MM.1S (cell line): ENCODE measurements around the gene DKC1.
"Not testable (repeated sequence)": the region's sequence is repeated elsewhere in the genome, so short reads cannot be mapped to it uniquely, and the experiment has no call there.

ENCODE experiments used
- CTCF ChIP-seq: fragments of 300-600 bp; sonication (generic); IDR thresholded peaks from 2 replicates; pipeline ENCODE4 v1.5.1; 2016; ENCODE audit warnings: antibody characterized with exemption, low read length, mixed read lengths
- EZH2 ChIP-seq: fragments of 300-600 bp; sonication (generic); optimal IDR thresholded peaks from 2 replicates; pipeline ENCODE3; 2017; ENCODE audit warnings: low read depth, mild to moderate bottlenecking, antibody characterized with exemption, low read length, mixed read lengths

DNA sequence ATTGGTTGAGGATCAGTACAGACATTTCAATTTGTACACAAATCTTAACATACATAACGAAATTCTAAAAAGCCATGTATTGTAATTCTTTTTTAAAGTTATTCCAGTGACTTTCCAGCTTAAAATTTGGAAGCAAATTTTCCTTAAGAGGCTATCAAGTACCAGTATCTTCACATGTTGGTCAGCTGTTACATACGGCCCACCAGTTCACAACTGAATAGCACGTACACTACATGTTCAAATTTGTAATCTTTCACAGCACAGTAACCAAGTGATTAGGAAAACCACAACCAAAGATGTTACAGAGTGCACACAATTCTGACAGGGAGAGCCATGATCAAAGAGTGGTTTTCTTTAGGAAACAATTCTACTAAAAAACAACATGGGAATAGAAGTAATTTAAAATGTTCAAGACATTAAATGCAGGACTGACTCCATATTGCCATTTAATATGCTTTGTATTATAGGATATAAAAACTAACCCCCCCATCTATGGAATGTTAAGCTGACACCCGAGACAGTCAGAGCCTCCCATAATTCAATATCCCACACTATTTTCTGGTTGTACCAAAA, 53.7 kb downstream of the DKC1 start:
- not testable (repeated sequence) for TF ChIP-seq CTCF, EZH2
